ENCODE results near the gene SEC23A.

Gene SEC23A

DNA sequence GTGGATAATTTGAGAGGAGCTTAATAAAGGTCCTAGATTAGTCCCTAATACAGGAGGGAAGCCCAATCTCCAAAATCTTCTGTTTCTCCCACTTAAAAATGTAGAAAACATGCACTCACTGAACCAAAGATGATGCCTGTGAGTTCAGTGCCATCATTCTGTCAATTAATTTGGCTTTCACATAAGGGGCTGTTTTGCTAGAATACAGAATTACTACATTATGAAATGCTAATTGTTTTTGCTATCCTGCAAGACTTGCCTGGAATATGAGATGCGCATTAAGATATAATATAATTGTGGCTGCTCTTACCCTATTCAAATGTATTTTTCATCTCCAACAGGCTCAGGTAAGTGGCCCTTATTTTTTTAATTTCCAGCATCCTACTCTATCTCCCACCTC is 111.7 kb downstream of the SEC23A start:
- no peak for DNase-seq (ENCODE audit: low read depth, low spot score)

DNA sequence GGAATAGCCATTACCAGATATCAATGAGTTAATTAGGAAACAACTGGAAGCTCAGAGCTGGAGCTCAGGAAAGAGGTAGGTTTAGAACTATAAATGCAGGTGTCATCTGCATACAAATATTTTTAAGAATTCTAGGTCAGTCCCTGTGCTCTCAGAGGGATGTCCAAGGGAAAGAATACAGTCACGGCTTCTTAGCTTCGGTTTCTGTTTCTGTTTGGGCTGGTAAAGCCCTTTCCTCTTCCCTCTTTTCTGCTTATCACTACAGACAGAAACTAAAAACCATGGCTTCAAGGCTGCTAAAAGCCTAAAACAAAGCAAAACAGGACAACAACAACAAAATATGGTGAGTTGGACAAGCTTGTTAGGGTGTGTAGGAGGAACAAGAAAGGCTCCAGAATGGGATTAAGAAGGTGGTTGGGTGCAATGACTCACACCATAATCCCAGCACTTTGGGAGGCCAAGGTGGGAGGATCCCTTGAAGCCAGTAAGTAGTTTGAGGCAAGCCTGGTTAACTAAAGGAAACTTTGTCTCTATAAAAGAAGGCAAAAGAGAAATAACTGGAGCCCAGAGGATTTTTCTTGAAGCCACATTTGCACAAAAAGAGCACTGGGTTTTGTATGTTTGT is 113.0 kb downstream of the SEC23A start:
- DNase-seq (ENCODE audit: low read depth, low spot score): no peak

DNA sequence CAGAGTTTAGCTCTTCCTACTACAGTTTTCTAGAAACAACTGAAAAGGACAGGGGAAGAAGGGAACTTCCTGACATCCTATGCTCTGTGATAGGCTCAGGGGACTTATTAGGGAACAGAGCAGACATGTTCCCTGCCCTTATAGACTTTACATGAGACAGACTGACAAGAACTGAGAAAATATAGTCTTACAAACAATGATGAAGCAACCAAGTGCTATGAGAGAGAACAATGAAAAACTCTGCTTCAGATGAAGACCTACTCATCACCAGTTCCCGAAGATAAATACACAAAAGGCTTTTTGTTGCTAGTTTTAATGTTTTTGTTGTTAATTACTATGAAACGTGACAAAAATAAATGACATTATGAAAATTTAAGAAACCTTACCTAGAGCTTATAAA is 115.3 kb downstream of the SEC23A start:
- no peak for DNase-seq (ENCODE audit: low read depth, low spot score)

DNA sequence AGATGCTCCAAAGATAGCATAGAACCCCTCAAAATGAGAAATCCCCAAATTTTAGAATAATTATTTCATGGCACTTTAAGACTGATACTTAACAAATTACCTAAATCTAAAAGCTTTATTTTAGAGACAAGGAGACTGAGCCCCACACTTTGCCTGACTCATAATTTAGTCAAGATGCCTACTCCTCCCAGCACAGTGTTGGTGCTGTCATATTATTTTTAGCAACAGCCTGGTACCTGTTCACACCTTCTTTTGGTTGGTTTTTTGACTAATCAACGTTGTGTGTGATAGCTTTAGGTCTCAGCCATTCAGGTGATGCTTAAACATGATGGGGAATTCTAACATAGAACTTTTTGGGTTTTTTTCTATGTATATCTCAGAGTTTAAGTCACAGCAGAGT is 120.2 kb downstream of the SEC23A start:
- DNase-seq (ENCODE audit: low read depth, low spot score): no peak

DNA sequence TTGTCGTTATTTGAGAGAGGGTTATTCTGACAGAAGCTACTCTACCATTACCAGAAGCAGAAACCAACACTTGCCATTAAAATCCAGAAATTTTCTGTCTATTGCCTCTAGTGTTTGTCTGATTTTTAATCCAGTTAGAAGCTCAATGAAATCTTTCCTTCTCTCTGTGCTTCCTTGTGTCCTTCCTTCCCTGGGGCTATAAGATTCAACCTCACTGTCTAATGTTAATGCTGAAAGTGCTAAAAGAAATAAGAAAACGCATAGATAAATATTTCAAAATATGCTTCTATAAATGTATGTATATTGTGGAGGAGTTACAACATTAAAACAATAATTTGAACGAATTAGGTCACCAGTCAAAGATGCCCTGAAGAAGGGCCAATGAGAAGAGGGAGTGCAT is 120.8 kb downstream of the SEC23A start:
- no peak for DNase-seq (ENCODE audit: low read depth, low spot score)

Measured in brain pericyte (primary cell).